HG03064 (cell line): Measurements from ENCODE around the gene ARAP1.

Experiments used
- ATAC-seq: cut with Tn5 transposase; IDR thresholded peaks from one replicate; pipeline ENCODE4 v1.9.1; 2021; ENCODE audit warnings: low read depth; ENCODE audit not compliant: unreplicated experiment

ARAP1 gene

GRCh38 chr11:72671152-72672099, 80.8 kb downstream of the ARAP1 start:
- ATAC-seq, result no peak

DNA sequence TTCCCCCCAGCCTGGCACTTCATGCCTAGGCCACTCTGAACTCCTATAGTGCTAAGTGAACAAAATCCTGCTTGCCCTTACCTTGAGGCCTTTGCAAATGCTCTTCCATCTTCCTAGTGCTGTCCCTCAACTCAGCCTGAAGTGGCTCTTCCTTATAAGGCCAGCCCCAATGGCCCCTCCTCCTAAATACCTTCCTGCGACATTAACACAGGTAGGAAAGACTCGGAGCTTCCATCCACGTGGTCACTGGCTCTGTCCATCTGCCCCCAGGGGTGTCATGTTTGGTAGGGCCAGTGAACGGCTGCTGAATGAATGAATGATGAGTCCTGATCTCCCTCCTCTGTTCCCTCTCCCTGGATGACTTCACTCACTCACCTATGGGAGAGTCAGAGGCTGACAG, 82.2 kb downstream of the ARAP1 start:
- ATAC-seq, result no peak

DNA sequence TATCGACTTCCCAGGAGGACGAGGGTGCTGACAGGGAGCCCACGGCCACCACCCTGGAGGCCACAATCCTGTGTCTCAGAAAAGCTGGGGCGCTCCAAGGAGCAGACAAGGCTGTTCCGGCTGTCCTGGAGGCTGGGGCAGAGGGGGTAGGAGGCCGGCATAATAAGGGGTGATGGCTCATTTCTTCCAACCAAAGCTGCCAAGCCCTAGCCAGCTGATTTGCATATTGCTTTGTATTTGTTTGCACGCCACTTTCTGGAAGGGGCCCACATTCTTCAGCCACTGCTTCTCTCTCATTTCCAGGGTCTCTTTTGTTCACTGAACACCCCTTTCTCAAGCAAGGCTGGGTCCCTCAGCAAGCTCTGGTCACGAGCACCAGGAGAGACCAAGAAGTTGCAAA, 82.7 kb downstream of the ARAP1 start:
- no peak for ATAC-seq

DNA sequence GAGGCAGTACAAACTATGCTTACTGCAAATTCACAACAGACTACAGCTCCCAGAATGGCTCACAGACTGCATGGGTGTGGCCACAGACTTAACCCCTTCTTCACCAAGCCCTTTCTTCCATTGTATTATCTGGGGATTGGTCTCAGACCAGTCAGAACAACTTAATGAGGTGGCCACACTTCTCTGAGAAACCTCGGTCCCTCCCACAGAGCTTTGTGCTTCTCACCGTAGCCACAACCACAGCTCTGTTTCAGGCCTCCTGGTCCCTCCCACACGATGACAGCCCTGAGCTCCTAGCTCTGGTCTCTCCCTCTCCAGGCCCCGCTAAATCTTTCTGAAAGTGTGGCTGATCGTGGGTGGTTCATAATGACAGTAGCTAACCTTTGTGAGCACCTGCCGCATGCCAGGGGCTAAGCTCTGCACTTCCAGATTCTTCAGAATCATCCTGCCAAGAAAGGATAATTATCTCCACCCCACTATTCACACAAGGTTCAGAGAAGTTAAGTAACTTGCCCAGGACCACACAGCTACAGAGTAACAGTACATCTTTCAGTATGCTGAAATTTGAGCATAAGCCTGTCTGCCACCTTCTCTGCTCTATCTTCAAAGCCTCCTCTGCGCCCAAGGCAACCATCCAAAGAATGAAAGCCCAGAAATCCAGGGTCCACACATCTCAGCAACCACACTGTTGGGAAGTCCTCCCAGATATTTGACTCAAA, 83.4 kb downstream of the ARAP1 start:
- no peak for ATAC-seq

DNA sequence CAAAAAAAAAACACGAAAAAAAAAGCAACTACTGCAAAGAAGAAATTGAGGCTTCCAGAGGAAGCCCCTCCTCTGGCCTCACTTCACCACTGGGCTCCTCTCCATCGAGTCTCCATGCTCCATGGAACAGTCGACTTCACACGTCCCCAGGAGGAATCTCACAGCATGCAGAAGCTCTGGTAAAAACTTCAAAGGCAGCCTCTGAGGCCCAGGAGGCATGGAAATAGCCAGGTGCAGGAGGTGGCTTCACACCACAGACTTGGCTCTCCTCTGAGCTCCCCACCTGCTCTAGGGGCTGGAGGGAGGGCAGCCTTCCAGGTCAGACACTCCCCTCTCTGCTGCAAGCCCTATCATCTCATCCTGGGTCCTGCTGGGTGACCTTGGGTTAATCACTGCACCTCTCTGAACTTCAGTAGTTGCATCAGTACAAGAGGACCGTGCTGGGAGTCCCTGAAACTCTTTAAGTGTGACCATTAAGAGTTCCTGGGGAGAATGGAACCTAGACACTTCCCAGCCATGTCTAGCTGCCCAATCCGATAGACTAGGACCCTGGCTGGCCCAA, 86.2 kb downstream of the ARAP1 start:
- ATAC-seq, result no peak

DNA sequence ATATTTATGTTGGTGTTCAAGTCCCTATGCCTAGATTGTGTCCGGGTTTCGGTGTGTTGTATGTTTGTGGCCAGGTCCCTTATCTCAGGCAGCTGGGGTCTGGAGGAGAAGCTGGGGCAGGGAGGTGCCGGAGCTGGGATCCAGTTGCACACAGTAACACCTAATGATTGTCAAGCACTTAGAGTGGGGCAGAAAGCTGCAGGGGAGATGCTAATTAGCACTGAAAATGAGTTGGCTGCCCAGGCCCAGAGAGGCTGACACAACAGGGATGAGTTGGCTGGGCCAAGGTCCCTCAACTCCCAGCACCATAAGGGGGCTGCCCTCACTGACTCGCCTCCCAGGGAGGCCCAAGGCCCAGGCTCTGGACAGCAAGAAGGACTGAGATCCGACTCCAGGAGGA, 90.2 kb downstream of the ARAP1 start:
- ATAC-seq, result no peak

- ATAC-seq, result no peak
Measured at GRCh38 chr11:72661486-72661885, 90.7 kb downstream of the ARAP1 start.

DNA sequence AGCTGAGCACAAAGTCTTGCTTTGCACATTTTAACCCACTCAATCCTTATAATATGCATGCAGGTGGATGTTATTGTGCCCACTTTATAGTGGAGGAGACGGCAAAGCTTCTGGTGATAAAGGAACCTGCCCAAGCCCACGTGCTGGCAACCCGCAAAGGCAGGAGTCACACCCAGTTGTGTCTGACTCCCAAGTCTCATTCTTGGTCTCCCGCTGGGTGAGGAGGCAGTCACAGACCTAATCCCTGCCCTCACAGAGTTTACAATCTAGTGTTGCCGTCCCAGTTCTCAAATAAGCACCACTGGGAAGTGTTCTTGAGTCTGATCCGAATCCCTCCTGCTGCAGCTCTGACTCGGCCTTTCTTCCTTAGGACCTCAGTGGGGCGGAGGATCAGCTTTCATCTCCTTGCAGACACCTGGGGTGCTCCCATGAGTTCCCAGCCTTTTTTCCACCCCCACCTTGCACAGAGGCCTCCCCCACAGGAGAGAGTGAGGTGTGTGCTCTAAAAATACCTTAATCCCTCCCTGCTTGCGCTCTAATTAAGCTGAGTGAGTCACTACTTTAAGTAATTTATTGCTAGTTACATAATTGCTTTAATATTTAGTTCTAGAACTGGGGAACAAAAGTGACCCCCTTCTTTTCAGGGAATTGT, 93.1 kb downstream of the ARAP1 start:
- ATAC-seq, result no peak

DNA sequence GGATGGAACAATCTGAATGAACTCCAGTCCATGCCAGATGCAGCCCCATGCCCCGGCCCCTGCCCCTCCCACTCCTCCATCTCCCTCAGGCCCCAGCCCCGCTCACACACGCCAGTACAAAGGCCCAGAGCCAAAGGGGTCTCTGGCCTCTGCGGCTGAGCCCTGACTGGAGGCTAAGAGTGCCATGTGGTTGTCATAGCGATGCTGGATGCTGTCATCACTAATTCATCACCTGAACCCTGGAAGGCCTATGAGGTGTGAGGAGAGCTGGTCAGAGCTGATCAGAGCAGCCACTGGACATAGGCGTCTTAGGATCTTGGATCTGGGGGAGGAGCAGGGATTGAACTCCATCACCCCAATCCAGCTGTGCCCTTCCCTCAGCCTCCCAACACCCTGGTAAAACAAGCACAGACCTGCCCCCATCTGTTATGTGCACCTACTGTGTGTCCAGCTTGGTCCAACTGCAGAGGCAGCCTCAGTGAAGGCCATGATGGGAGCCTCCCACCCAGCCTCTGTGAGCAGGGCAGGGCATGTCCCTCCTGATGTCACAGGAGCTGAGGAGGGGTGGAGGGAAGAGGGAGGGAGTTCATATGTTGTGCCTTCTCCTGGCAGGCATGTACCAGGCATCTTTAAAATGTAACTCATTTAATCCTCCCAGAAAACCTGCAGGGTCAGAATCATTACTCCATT, 94.7 kb downstream of the ARAP1 start:
- no peak for ATAC-seq

DNA sequence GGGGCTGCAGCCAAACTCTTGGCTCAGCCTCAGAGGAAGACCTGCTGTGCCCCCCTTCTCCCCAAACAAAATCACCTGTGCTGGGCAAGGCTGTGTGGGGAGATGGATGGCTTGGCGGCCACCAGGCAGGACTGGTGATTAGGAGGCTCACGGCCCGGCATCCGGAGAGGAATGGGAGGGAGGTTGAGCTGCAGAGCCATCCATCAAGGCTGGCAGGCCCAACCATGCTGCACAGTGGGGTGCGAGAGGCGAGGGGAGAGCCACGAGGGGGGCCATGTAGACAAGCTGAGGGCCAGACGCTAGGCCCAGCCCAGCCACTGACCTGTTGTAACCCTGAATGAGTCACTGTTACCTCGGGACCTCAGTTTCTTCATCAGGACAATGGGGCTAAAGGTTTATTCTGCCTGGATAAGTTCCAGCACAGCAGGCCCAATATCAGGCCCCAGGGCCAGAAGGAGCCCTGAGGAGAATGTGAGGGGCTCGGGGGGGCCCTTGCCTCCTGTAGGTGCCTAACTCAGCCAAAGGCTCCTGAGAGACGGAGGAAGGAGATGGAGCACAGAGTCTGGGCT, 96.2 kb downstream of the ARAP1 start:
- ATAC-seq, result no peak

- no peak for ATAC-seq
Measured at GRCh38 chr11:72655014-72655413, 97.2 kb downstream of the ARAP1 start.

DNA sequence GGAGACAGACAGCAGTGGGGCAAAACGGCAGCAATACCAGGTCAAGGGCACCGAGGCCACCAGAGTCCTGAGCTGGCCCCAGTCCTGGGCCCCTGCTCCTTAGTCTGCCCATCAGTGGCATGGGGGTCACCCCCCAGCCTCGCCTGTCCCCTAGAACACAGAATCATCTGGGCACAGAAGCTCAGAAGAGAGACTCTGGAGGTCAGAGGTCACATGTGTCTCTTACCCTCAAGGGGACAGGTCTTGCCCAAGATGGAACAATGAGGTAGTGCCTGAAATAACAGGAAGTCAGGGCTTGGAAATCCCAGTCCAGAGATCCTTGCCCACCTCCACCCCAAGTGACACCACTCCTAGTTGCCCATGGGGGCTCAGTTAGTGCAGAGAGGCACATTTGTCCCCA, 98.6 kb downstream of the ARAP1 start:
- ATAC-seq, result no peak

- ATAC-seq, result no peak
Measured at GRCh38 chr11:72652873-72653630, 99.2 kb downstream of the ARAP1 start.

- no peak for ATAC-seq
Measured at GRCh38 chr11:72652133-72652532, 100.1 kb downstream of the ARAP1 start.

DNA sequence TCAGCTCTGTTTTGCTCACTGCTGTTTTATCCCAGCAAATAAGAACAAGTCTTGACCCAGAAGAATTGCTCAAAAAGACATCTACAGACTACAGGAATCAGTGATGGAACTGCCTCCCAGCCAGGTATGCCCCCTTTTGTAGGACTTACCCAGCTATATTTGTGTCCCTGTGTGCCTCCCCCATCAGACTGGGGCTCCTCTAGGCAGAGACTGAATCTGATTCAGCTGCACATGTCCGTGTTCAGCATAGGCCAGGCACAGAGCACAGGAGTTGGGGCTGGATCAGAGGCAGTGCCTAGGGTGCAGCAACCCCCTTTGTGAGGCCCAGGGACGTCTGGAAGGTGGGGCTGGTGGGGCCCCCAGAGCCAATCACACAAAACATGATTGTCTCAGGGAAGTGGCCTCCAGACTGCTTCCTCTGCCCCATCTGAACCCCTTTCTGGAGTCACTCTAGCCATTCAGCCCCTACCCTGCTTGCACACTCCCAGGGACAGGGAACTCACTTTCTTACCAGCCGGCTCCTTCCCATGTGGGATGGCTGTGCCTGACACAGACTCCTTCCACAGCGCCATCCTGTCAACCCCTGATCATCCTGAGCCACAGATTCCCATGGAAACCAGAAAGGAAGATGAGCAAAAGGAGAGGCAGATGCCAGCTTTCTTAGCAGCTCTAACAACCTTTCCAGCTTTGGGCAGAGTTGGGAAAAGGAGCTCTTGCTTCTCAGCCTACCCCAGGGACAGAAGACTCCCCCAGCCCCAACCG, 102.8 kb downstream of the ARAP1 start:
- ATAC-seq, result no peak

DNA sequence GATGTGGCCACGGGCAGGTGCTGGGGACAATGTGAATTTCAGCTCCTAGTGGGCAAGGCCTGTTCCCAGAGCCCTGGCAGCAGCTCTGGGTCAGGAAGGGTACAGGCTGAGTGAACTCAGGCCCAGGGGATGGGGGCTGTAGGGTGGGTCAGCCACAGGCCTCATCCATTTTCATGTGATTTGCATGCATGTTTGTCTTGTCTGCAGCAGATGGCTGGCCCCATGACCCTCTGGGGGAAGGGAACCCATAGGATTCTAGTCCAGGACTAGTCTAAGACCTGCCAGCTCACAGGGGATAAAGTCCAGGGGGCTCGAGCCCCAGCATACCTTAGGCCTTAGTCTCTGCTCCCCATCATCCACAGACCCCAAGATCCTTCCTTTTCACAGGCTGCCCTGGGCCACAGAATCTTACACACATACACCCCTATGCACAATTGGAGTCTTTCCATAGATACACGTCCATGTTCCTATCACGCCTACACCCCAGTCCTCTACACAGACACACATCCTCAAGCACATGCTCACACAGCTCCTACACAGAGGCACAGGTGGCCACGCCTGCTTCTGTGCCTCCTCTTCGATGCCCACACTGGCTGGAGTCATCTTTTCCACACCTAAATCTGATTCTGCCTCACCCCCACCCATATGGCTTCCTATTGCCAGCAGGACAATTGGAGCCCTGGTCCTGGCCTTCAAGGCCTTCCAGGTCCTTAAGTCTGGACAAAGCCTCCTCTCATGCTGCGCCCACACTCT, 103.6 kb downstream of the ARAP1 start:
- no peak for ATAC-seq

GRCh38 chr11:72647882-72648281, 104.3 kb downstream of the ARAP1 start:
- ATAC-seq, result no peak

DNA sequence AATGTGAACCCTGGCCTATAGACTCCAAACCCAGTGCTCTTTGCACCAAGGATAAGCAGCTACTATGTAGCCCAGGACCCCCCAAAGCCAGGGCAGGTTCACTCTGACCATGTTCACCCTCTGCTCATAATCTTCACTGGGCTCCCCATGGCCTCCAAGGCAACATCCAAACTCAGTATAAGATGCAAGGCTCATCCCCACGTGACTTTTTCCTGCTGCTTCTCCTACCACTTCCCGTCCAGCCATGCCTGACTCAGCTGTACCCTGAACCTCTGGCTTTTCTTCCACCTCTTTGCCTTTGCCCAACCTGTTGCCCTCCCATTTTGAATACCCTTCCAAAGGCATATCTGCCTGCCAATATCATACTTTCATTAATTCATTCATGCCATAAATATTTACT, 105.7 kb downstream of the ARAP1 start:
- ATAC-seq, result no peak
